GM04504 (cell line): ENCODE measurements around the gene FDX1.
"Not testable (repeated sequence)": the region's sequence is repeated elsewhere in the genome, so short reads cannot be mapped to it uniquely, and the experiment has no call there.

Experiments used
- DNase-seq: peaks from one replicate; pipeline ENCODE4 v3.0.0-alpha.2; 2012; ENCODE audit warnings: low read depth

Gene FDX1

GRCh38 chr11:110429731-110430266 is at the start of gene FDX1:
Gene FDX1, plus strand, starts transcription at chr11:110429948. Its CDS starts 173 bp downstream, at chr11:110430121.
- DNase-seq = peak; percentile 40

- DNase-seq = no peak
These were observed 48.7 kb upstream of the FDX1 start for GRCh38 chr11:110380836-110381622.

GRCh38 chr11:110388231-110388630 is 41.5 kb upstream of the FDX1 start:
- DNase-seq = not testable (repeated sequence)

GRCh38 chr11:110389965-110390364 is 39.8 kb upstream of the FDX1 start:
- DNase-seq = no peak

- DNase-seq = no peak
These were observed 37.7 kb upstream of the FDX1 start for GRCh38 chr11:110392056-110392455.

- not testable (repeated sequence) for DNase-seq
These were observed 32.0 kb upstream of the FDX1 start for GRCh38 chr11:110397668-110398286.

GRCh38 chr11:110403585-110403984 is 26.2 kb upstream of the FDX1 start:
- not testable (repeated sequence) for DNase-seq

GRCh38 chr11:110405636-110406035 is 24.1 kb upstream of the FDX1 start:
- not testable (repeated sequence) for DNase-seq

- DNase-seq = no peak
These were observed 22.4 kb upstream of the FDX1 start for GRCh38 chr11:110407315-110407714.

GRCh38 chr11:110409174-110409573 is 20.6 kb upstream of the FDX1 start:
- DNase-seq = no peak

- DNase-seq = no peak
These were observed 19.1 kb upstream of the FDX1 start for GRCh38 chr11:110410651-110411050.

GRCh38 chr11:110415081-110415480 is 14.7 kb upstream of the FDX1 start:
- DNase-seq = no peak

- DNase-seq = not testable (repeated sequence)
These were observed 8.1 kb upstream of the FDX1 start for GRCh38 chr11:110421658-110422057.

- DNase-seq = no peak
These were observed 7.3 kb upstream of the FDX1 start for GRCh38 chr11:110422306-110422905.

- DNase-seq = no peak
These were observed 4.8 kb upstream of the FDX1 start for GRCh38 chr11:110424775-110425444.

GRCh38 chr11:110425751-110426545 is 3.8 kb upstream of the FDX1 start:
- DNase-seq = peak; percentile 89

GRCh38 chr11:110428040-110428439 is 1.7 kb upstream of the FDX1 start:
- no peak for DNase-seq

GRCh38 chr11:110428956-110429730 is 605 bp upstream of the FDX1 start:
- DNase-seq = no peak

GRCh38 chr11:110430267-110431050 is 711 bp downstream of the FDX1 start:
- DNase-seq = no peak
